ENCODE data around the gene CRNKL1.

Gene CRNKL1

DNA sequence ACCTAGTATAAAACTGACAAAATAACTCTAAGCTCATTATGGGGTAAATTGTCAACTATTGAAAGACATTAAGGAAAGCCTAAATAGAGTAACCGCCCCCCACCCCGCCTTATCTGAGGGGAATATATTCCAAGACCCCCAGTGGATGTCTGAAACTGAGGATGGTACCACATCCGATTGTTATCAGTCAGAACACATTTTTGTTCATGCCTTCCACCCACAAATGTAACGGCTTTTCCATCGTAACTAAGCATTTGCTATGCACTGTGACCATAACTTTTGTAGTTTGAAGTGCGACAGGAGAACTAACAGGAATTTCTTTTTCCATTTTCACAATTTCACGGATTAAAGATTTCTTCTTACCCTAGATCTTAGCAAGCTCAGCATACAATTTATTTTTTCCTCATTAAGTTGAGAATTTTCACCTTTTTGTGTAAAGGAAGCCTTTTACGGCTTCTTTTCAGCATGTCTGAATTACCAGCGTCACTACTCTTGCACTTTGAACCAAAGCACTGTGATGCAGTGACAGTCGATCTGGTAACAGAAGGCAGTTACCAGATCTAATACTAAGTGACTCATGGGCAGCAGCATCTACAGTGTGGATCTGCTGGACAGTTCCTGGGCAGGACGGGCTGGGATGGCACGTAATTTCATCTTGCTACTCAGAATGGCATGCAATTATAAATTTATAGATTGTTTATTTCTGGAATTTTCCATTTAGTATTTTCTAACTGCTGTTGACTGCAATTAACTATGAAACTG is 11.9 kb upstream of the CRNKL1 start:
- DNase-seq (ENCODE audit: low read depth in 2 of 2), result no peak

GRCh38 chr20:20060234-20060998 is 8.2 kb upstream of the CRNKL1 start:
- DNase-seq (ENCODE audit: low read depth in 2 of 2), result no peak

- DNase-seq (ENCODE audit: low read depth in 2 of 2), result no peak
These were observed 546 bp downstream of the CRNKL1 start for GRCh38 chr20:20051767-20052073.

- DNase-seq (ENCODE audit: low read depth in 2 of 2), result no peak
These were observed 12.4 kb downstream of the CRNKL1 start for GRCh38 chr20:20039752-20040387.

DNA sequence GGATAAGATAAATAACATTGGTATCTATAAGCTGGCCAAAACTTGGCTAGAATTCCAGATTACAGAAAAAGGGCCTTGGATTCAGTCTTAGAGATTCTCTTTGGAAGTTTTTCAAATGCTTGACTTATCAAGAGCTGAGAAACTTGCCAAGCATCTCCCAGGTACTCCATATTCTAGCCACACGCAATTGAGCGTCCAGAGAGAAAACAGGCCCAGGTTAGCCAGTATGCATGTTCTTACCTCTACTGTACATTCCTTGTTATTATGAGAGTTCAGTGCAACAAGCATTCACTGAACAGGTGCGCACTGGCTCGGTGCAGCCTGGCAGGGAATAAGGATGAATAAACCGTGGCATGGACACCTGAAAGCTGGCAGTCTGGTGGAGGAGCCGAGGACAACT is 13.7 kb downstream of the CRNKL1 start:
- DNase-seq (ENCODE audit: low read depth in 2 of 2), result no peak

DNA sequence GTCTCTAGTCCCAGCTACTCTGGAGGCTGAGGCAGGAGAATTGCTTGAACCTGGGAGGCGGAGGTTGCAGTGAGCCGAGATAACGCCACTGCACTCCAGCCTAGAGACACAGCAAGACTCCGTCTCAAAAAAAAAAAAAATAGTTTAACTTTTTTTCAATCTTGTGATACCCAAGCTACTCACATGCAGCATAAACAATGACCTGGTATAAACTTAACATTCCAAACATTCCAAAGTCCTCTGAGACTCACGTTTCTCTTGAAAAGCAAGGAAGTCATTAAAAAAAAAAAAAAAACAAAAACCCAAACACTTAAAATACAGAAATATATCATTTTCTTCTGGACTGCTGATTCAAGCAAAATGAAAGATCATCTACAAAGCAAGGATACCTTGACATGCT is 14.3 kb downstream of the CRNKL1 start:
- no peak for DNase-seq (ENCODE audit: low read depth in 2 of 2)

DNA sequence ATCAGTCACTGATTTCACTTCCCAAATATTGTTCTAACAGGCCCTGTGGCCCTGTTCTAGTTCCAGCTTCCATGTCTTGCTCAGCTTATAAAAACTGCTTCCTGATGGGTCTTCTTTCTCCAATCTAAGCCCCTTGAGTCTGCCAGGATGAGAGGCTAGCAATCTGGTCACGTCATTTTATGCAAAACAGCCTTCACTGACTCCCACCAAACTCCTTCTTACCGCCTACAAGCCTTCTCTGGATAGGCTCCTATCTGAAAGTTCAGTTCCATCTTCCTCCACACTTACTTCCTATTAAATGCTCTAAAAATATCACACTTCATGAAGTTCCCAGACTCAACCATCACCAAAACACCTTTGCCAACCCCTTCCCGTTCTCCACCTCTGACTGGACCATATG is 15.5 kb downstream of the CRNKL1 start:
- DNase-seq (ENCODE audit: low read depth in 2 of 2), result no peak

- DNase-seq (ENCODE audit: low read depth in 2 of 2), result no peak
These were observed 17.8 kb downstream of the CRNKL1 start for GRCh38 chr20:20034486-20034885.

DNA sequence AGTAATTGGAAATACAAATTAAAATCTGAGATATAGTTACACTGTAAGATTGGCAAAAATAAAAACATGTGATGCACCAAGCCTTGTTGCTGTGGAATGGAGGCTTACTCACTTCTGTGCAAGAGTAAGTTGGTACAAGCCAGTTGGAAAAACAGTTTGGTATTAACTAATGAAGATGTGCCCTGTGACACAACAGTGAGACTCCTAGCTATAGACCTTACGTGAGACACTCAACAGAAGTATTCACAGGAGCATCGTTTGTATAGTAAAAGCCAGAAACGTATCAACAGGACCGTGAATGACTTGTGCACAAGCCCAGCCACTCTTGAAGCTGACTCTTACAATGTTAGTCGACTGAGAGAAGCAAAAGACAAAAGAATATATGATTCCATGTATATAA is 20.5 kb downstream of the CRNKL1 start:
- no peak for DNase-seq (ENCODE audit: low read depth in 2 of 2)

- no peak for DNase-seq (ENCODE audit: low read depth in 2 of 2)
These were observed 25.0 kb downstream of the CRNKL1 start for GRCh38 chr20:20027284-20027683.

DNA sequence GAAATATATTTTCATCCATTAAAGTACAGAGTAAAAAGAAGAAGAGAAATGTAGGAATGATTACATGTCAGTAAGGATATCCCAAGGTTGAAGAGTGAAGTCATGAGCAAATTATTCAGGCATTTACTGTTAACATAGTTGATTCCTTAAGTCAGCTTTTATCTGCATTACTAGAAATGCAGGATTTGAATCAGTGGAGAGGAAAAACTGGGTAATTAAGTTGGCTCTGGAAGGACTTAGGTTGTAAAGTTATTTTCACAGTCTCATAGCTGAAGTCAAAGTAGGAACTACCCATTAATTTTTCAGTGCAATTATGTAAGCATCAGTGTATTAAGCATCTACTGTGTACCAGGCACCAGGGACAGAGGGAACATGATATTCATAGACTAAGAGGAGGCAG is 27.3 kb downstream of the CRNKL1 start:
- no peak for DNase-seq (ENCODE audit: low read depth in 2 of 2)

- DNase-seq (ENCODE audit: low read depth in 2 of 2), result no peak
These were observed 28.9 kb downstream of the CRNKL1 start for GRCh38 chr20:20023395-20023794.

- DNase-seq (ENCODE audit: low read depth in 2 of 2), result no peak
These were observed 29.8 kb downstream of the CRNKL1 start for GRCh38 chr20:20022498-20022897.

DNA sequence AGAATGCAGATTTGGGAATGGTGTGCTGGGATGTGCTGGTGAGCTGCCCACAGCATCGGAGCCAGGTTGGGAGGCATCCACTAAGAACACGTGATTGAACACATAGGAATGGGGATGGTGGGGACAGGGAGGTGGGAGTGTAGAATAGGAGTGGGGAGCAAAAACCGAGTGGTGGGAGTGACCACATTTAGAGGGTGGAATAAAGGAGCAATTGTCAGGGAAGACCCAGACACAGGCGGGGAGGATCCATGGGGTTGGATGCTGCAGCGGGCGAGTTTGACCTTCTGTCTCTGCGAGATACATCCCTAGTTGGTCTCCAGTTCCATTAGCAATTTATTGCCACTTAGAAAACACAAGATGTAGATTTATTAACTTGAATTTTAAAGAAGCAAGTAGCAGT is 30.4 kb downstream of the CRNKL1 start:
- no peak for DNase-seq (ENCODE audit: low read depth in 2 of 2)

- DNase-seq (ENCODE audit: low read depth in 2 of 2), result no peak
These were observed 31.4 kb downstream of the CRNKL1 start for GRCh38 chr20:20020908-20021307.

GRCh38 chr20:20019123-20019522 is 33.1 kb downstream of the CRNKL1 start:
- no peak for DNase-seq (ENCODE audit: low read depth in 2 of 2)

DNA sequence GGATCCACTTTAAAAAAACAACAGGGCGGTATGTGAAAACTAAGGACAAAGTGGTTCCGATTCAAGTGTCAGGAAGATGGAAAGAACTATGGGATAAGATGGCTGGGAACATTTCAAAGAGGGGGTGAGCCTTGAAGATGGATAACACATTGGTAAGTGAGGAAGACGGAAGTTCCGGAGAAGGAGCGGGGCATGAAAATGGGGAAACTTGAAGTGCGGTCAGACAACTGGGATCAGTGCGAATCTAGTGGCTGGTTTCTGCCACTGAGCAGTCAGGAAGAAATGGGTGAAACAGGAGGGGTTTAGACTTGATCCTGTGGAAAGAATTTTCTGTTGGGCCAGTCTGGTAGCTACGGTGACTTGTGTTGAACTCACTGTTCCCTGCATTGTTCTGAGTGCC is 33.9 kb downstream of the CRNKL1 start:
- DNase-seq (ENCODE audit: low read depth in 2 of 2), result no peak

- DNase-seq (ENCODE audit: low read depth in 2 of 2), result no peak
These were observed 34.5 kb downstream of the CRNKL1 start for GRCh38 chr20:20017844-20018185.

DNA sequence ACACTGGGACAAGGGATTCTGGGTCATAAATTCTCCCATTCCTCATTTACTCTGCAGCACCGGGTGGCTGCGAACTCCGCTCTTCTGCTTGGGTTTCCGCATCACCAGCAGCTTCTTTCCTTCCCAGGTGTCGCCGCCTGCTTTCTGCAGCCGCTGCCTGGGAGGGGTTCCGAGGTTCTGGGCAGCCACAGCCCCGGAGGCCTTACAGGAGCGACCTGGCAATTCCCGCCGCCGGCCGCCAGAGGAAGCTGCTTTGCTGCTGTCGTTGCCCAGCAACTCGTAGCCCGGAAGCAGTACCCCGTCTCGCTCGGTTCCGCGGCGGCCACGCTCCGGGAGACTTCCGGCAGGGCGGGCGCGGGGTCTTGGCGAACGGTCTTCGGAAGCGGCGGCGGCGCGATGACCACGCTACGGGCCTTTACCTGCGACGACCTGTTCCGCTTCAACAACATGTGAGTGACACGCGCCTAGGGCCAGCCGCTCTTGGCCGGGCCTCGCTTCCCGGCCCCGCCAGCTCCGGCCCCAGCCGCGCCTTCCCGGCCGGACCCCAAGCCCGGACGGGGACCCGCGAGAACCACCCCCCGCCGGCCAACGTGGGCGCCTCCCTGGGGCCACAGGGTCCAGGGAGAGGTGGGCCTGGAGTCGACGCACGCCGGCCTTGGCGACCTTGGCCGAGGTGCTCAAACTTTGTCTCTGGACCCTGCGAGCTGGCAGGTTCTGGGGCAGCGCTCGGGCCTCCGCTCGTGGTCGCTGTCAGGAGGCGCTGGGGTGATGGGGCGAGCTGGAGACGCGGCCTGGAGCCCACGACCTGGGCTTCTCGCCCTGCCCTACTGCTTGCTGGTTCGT is 35.0 kb downstream of the CRNKL1 start, which contains the start of gene NAA20:
NAA20 (plus strand) TSS at position 362 of the 843 bp plus-strand sequence; CDS start at position 397, 35 bp downstream.
- DNase-seq (ENCODE audit: low read depth in 2 of 2), result peak; percentile 77 to 82

DNA sequence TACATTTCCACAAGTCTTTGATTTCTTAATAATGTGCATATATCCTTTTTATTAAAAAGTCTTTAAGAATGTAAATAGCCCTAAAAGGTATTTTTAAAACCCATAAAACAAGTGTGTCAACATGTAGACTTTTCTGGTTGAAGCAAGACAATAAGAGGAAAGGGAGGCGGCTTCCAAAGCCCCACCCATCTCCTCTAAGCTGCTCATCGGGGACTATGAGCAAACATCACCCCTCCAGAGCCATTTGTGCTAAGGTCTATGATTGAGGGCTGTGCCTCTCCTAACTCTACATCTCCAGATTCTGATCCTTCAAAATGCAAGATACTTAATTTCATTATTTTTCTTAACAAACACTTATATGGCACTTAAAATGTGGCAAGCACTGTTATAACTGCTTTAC is 37.6 kb downstream of the CRNKL1 start:
- no peak for DNase-seq (ENCODE audit: low read depth in 2 of 2)

DNA sequence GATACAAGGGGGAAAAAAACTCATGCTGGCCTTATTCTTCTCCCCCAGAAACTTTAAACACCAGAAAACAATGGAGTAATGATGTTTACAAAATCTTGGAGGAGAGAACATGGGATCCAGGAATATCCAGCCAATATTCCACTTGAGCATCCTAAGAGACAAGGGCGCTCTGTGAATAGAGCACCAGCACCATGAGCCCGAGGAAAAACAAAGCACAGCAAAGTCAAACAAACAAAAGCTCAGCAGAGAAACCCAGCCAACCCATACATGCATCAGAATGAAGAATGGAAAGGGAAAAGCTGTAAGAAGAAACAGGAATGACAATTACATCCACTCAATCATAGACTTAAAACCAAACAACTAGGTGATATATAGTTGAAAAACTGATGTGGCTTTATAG is 39.7 kb downstream of the CRNKL1 start:
- no peak for DNase-seq (ENCODE audit: low read depth in 2 of 2)
